Cardiac muscle cell (in vitro differentiated cells and primary cell): ENCODE results near the gene ARL6IP4. TPM values are rescaled to one million over a fixed set of nuclear protein-coding genes. Genes with fewer than 3 reads are reported as not detected.

Experiments used
- DNase-seq, 2 donors: peaks; one replicate each; pipeline versions ENCODE4 v3.0.0 to v3.0.0-alpha.2; 2010 to 2017; ENCODE audit warnings: low read depth in 1 of 2, low spot score in 1 of 2
- H3K27ac ChIP-seq: fragments of 200-600 bp; sonication (generic); 2 replicates; pipeline ENCODE4 v1.5.1; 2016
- H3K27me3 ChIP-seq: fragments of 200-600 bp; sonication (generic); 2 replicates; pipeline ENCODE4 v1.6.0; 2016; ENCODE audit warnings: control low read depth
- H3K36me3 ChIP-seq: fragments of 200-600 bp; sonication (generic); 2 replicates; pipeline ENCODE4 v1.5.1; 2016; ENCODE audit warnings: control low read depth
- H3K4me1 ChIP-seq: fragments of 200-600 bp; sonication (generic); 2 replicates; pipeline ENCODE4 v1.8.1; 2017; ENCODE audit warnings: low read depth, mild to moderate bottlenecking, mixed run types
- H3K4me3 ChIP-seq: fragments of 200-600 bp; sonication (generic); 2 replicates; pipeline ENCODE4 v1.5.1; 2016; ENCODE audit warnings: mild to moderate bottlenecking
- H3K9me3 ChIP-seq: fragments of 200-600 bp; sonication (generic); 2 replicates; pipeline ENCODE4 v1.5.1; 2017; ENCODE audit warnings: low read depth, mild to moderate bottlenecking, control low read depth
- CTCF ChIP-seq: IDR thresholded peaks from 2 replicates; pipeline ENCODE4 v1.5.1; 2012; ENCODE audit warnings: low read depth, mild to moderate bottlenecking, low read length
- polyA plus RNA-seq: library from polyadenylated mRNA; unstranded; fragments of >200 nt; fragmentation: Nextera tagmentation; extraction: Ambion mirVana; gene quantifications from 2 replicates; pipeline ENCODE4 v1.2.1, GENCODE V29; 2016
- total RNA-seq: library from RNA; depleted of rRNA; stranded (reverse); fragments of >200 nt; gene quantifications from 2 replicates; pipeline ENCODE4 v1.2.3, GENCODE V29; 2016

ARL6IP4 gene
- total and polyA plus RNA-seq, 2 experiments from 2014 or later, result 253 to 323 TPM

- no peak overlapping the region for H3K27ac ChIP-seq
- H3K9me3 ChIP-seq, result no peaks in the 10 kb centered on the region
- no peaks in the 10 kb centered on the region for H3K36me3 ChIP-seq
- TF ChIP-seq CTCF, result no peak
- H3K27me3 ChIP-seq, result no peaks in the 10 kb centered on the region
- no peaks in the 10 kb centered on the region for H3K4me1 ChIP-seq
- H3K4me3 ChIP-seq, result no peak overlapping the region
- no peak for DNase-seq
Observed at GRCh38 chr12:122996621-122997342, 16.3 kb downstream of the ARL6IP4 start.

GRCh38 chr12:122997343-122998250, 17.1 kb downstream of the ARL6IP4 start:
- H3K27ac ChIP-seq, result no peak overlapping the region
- no peaks in the 10 kb centered on the region for H3K4me1 ChIP-seq
- no peaks in the 10 kb centered on the region for H3K36me3 ChIP-seq
- H3K4me3 ChIP-seq, result no peak overlapping the region
- no peaks in the 10 kb centered on the region for H3K9me3 ChIP-seq
- H3K27me3 ChIP-seq, result no peaks in the 10 kb centered on the region
- no peak for DNase-seq
- TF ChIP-seq CTCF, result no peak

- no peak overlapping the region for H3K27ac ChIP-seq
- no peak overlapping the region for H3K4me3 ChIP-seq
- no peaks in the 10 kb centered on the region for H3K36me3 ChIP-seq
- TF ChIP-seq CTCF, result no peak
- H3K27me3 ChIP-seq, result no peaks in the 10 kb centered on the region
- no peaks in the 10 kb centered on the region for H3K4me1 ChIP-seq
- H3K9me3 ChIP-seq, result no peaks in the 10 kb centered on the region
- no peak for DNase-seq
Observed at GRCh38 chr12:122998316-122998715, 17.8 kb downstream of the ARL6IP4 start.

GRCh38 chr12:122999196-122999946, 18.9 kb downstream of the ARL6IP4 start:
- Histone ChIP-seq H3K36me3 (no peaks in the 10 kb centered on the region), H3K4me3 (no peak overlapping the region), H3K27ac (no peak overlapping the region), H3K9me3 (no peaks in the 10 kb centered on the region), H3K4me1 (no peaks in the 10 kb centered on the region), H3K27me3 (no peaks in the 10 kb centered on the region)
- DNase-seq, result no peak
- TF ChIP-seq CTCF, result no peak

- H3K4me3 ChIP-seq, result no peak overlapping the region
- no peak for TF ChIP-seq CTCF
- no peak overlapping the region for H3K27ac ChIP-seq
- H3K4me1 ChIP-seq, result no peaks in the 10 kb centered on the region
- DNase-seq, result no peak
- no peaks in the 10 kb centered on the region for H3K36me3 ChIP-seq
- no peaks in the 10 kb centered on the region for H3K27me3 ChIP-seq
- H3K9me3 ChIP-seq, result no peaks in the 10 kb centered on the region
Observed at GRCh38 chr12:122999986-123000420, 19.5 kb downstream of the ARL6IP4 start.
